Measurements from ENCODE around the gene MYBPC3.
"Not testable (repeated sequence)": the region's sequence is repeated elsewhere in the genome, so short reads cannot be mapped to it uniquely, and the experiment has no call there.

The MYBPC3 gene

DNA sequence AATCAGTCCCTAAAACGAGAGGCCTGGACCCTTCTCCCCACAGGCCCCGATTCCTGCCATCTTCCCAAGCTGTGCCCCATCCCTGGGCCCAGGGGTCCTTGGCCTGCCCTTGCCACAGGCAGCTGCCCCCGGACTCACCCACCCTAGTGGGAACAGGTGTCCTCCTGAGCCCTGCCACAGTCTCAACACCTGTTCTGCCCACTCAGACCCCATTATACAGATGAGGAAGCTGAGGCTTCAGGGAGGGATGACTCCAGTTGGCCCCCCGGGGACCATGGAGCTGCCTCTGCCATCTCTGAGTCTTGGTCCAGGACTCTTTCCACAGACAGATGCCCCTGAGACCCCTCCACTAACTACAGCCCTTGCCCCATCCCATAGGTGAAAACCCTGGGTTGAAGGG is 15.9 kb downstream of the MYBPC3 start:
- no peak for DNase-seq

DNA sequence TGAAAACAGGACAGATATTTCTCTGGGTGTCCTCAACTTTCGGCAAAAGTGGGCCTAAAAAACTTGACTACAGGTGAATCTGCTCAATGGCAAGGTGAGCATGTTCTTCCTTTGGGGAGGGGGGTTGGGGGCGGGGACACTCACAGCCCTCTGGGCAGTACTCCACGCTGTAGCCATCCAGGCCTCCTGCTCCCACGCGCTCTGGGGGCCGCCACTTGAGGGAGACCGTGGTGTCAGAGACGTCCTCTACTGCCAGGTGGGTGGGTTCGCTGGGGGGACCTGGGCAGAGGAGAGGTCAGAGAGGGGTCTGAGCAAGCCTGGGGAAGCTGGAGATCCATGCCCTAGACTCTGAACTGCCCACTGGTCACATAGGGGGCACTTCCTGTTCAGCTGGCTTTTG is 16.8 kb downstream of the MYBPC3 start:
- no peak for DNase-seq

- not testable (repeated sequence) for DNase-seq
Observed at GRCh38 chr11:47334699-47335411, 17.6 kb downstream of the MYBPC3 start.

- DNase-seq = no peak
Observed at GRCh38 chr11:47333886-47334443, 18.5 kb downstream of the MYBPC3 start.

DNA sequence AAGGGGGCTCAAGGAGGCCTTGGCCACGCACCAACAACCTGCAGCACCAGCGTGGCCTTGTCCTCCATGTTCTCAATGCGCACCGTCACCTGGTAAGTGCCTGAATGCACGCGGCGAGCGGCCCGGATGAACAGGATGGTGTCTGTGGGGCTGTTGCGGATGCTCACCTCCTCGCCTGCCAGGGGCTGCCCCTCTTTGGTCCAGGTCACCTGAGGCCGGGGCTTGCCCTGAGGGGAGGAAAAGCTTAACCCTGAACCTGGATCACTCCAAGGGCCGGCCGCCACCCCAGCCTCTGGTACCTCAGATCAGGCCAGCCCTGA is 19.0 kb downstream of the MYBPC3 start:
- DNase-seq = no peak

- DNase-seq = no peak
Observed at GRCh38 chr11:47332791-47333525, 19.5 kb downstream of the MYBPC3 start.

DNA sequence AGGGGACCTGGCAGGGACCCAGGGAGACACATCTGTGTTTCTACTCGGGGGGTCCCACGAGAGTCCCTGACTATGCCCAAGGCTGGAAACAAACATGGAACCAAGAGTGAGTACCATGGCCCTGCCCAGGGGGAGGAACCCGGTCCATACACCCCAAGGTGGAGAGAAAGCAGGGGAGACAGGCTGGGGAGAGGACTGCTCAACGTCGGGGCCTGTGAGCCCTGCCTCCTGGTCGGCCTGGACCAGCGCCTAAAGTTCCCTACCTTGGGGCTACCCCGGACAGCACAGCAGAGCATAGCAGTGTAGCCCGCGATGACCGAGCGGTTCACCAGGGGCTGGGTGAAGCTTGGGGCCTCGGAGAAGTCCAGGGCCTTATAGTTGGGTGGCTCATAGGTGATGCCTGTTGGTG is 20.2 kb downstream of the MYBPC3 start:
- no peak for DNase-seq

DNA sequence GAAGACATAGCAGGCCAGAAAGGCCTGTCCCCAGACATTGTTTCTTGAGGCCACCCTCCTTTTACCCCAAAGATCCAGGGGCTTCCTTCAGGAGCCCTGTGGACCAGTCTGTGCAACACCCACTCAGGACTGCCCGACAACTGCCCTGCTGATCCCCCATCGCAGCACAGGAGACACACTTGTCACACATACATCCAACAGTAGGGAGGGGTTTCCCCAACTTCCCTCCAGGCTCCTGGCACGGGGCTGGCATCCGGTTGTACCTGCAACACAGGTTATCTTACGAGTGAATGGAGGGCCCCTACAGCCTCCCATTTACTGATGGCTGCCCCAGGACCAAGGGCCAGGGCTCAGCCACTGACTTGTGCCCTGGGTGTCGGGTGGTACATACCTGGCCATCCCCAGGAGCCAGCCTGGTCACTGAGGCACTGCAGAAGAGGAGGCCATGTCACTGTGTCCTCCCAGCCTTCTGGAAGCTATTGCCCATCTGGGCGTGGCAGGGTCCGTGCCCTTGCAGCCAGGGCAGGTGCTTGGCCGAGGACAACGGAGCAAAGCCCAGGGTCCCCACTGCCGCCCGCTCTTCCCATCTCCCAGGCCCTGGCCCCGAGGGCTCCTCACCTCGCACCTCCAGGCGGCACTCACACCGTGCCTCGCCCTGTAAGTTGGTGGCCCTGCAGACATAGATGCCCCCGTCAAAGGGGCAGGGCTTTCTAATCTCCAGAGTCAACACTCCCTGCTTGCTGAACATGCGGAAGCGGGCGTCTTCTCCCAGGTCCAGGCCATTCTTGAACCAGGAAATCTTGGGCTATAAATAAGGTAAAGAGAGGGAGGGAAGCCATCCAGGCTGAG is 20.8 kb downstream of the MYBPC3 start:
- no peak for DNase-seq

- no peak for DNase-seq
Observed at GRCh38 chr11:47329987-47330931, 22.2 kb downstream of the MYBPC3 start.

DNA sequence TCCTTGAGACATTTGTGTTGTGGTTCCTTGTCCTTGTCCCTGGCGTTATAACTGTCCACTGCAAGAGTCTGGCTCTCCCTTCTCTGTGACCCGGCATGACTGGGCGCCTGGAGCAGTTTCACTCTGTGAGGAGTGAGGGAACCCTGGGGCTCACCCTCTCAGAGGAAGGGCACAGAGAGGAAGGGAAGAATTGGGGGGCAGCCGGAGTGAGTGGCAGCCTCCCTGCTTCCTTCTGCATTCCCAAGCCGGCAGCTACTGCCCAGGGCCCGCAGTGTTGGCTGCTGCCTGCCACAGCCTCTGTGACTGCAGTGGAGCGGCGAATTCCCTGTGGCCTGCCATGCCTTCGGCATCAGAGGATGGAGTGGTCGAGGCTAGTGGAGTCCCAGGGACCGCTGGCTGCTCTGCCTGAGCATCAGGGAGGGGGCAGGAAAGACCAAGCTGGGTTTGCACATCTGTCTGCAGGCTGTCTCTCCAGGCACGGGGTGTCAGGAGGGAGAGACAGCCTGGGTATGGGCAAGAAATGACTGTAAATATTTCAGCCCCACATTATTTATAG is 23.0 kb downstream of the MYBPC3 start:
- no peak for DNase-seq

DNA sequence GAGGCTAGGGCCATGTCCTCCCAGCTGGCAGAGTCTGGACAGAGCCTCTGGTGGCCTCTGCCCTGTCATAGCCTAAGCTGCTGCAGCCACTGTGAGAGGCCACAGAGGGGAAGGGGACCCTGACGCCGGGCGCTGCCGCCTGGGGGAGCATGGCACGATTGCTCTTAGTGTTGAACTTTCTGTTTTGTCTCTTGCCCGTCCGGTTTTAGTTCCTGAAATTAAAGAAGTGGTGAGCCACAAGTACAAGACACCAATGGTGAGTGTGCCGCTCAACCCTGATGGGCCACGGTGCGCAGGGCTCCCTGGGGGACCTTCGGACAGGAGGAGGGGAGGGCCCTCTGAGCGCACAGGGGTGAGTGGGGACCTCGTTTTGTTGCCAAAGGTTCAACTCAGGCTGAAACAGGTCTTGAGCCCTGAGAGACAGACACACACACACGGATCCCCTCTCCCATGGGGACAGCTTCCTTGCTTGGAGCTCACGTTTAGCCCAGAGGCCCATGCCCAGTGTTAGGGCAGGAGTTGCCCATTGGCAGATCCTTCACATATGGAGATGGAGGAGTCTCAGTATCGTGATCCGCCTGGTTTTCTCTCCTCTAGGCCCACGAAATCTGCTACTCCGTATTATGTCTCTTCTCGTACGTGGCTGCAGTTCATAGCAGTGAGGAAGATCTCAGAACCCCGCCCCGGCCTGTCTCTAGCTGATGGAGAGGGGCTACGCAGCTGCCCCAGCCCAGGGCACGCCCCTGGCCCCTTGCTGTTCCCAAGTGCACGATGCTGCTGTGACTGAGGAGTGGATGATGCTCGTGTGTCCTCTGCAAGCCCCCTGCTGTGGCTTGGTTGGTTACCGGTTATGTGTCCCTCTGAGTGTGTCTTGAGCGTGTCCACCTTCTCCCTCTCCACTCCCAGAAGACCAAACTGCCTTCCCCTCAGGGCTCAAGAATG is 23.8 kb downstream of the MYBPC3 start:
- DNase-seq = no peak

- DNase-seq = no peak
Observed at GRCh38 chr11:47327949-47328348, 24.6 kb downstream of the MYBPC3 start.

- no peak for DNase-seq
Observed at GRCh38 chr11:47327025-47327424, 25.5 kb downstream of the MYBPC3 start.

DNA sequence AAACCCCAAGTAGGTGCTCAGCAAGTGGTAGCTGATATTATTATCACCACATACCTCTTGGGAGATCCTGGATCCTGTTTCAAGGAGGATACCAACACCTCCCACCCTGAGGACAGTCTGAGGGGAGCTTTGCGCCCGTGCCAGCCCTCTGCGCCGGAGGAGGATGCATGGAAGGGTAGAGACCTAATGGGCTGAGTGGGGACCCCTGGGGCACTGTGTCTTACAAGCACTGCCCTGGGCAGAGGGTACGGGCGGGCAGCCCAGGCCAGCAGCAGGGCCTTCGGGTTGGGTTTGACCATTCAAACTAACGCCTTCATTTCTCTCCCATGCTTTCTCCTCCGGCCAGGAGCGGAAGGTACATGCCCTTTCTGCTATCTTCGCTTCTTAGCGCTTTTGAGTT is 26.3 kb downstream of the MYBPC3 start:
- DNase-seq = no peak

GRCh38 chr11:47325271-47326041 is 27.0 kb downstream of the MYBPC3 start:
- DNase-seq = no peak

- no peak for DNase-seq
Observed at GRCh38 chr11:47324520-47324919, 28.0 kb downstream of the MYBPC3 start.

DNA sequence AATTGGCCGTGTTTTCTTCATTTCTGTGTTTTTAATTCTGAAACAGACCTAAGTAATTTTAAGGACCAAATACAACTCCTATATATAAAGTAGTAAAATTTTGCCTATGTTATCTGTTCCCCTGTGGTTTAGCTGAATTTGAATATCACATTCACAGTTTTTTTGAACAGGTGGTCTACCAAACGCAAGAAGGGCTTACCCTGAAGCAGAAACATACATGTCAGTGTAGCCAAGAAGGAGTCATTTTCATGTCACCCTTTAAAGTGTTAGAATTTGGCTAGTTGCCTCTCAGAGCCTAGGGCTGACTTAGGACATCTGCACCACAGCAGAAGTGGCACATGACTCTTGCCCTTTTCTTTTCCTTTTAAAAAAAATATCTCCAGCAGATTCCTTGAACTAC is 34.3 kb downstream of the MYBPC3 start:
- DNase-seq = no peak

DNA sequence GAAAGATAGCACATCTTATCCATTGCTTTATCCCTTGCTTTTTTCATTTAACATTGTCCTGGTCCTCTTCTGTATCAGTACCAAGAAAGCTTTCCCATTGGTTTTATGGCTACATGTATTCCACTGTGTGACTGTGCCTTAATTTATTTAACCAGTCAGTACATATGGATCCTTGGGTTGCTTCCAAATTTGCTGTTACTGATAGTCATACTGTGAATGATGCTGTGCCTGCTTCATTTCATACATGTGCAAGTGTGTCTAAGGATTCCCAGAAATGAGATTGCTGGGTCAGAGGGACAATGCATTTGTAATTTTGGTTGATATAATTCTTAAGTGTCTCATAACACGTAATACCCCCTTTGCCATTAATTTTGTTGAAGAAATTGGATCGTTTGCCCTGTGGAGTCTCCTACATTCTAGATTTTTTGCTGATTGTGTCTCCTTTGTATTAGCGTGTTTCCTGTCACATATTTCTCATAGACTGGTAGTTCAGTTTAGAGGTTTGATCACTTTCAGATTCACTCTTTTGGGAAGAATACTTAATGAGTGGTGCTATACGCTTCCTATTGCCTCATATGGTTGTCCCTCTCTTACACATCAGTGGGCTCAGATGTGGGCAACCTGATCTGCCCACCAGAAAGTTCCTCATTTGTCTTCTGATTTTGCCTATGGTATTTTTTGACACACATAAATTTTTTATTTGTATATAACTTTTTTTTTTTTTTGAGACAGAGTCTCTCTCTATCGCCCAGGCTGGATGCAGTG is 35.3 kb downstream of the MYBPC3 start:
- no peak for DNase-seq

DNA sequence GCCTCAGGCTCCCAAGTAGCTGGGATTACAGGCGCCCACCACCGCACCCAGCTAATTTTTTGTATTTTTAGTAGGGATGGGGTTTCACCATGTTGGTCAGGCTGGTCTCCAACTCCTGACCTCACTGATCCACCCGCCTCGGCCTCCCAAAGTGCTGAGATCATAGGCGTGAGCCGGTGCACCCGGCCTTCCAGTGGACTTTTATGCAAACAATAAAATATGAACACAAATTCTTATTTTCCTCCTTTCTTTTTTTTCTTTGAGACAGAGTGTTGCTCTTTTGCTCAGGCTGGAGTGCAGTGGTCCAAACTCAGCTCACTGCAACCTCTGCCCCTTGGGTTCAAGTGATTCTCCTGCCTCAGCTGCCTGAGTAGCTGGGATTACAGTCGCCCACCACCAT is 36.0 kb downstream of the MYBPC3 start:
- DNase-seq = not testable (repeated sequence)

Data from NCI-H1417 treated with DMSO at 0.1 percent for 48 hours (cell line).